KOPT-K1 (cell line): ENCODE results near the gene ADRA2B.

Experiments used
- H3K27ac ChIP-seq: fragments of 200-600 bp; sonication (generic); 2 replicates; pipeline ENCODE4 v1.5.1; 2016; ENCODE audit warnings: antibody characterized with exemption, mild to moderate bottlenecking, low read depth, low read length; ENCODE audit not compliant: poor library complexity, severe bottlenecking
- H3K36me3 ChIP-seq: fragments of 200-600 bp; sonication (generic); 2 replicates; pipeline ENCODE4 v1.5.1; 2017; ENCODE audit warnings: antibody characterized with exemption, mild to moderate bottlenecking, low read length, moderate library complexity; ENCODE audit not compliant: insufficient read depth
- H3K9me3 ChIP-seq: fragments of 200-600 bp; sonication (generic); 2 replicates; pipeline ENCODE4 v1.5.1; 2017; ENCODE audit warnings: antibody characterized with exemption, low read length, mild to moderate bottlenecking; ENCODE audit not compliant: insufficient read depth, poor library complexity, severe bottlenecking

The ADRA2B gene

DNA sequence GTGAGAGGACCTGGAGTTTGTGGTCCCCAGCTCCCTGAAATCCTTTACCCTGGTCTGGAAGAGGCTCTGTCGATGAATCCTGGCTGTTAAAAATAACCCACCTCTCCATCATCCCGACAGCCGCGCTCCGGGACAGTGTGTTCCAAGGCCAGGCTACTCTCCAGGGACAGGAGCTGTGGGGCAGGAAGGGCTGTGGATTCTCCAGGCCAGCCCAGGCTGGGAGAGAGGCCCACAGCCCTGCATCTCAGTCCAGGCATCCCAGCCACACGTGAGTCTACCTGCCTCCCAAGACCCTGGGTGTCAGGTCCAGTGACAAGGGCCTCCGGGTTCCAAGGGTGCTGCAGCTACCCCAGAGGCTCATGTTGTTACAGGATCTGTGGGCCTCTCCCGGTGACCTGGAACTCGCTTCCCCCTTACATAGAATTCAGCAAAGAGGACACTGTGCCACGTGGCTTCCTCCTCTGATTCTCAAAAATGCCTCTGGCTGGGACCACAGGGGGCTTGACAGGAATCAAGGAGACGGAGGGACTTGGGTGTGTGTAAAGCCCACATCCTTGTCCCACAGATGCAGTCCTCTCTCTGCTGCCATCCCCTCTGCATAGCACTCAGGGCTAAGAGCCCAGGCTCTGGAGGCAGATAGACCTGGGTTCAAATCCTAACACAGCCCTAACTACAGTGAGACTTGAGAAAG is 17.3 kb downstream of the ADRA2B start:
- Histone ChIP-seq H3K9me3 (no peaks in the 10 kb centered on the region), H3K36me3 (no peaks in the 10 kb centered on the region), H3K27ac (no peak overlapping the region)

DNA sequence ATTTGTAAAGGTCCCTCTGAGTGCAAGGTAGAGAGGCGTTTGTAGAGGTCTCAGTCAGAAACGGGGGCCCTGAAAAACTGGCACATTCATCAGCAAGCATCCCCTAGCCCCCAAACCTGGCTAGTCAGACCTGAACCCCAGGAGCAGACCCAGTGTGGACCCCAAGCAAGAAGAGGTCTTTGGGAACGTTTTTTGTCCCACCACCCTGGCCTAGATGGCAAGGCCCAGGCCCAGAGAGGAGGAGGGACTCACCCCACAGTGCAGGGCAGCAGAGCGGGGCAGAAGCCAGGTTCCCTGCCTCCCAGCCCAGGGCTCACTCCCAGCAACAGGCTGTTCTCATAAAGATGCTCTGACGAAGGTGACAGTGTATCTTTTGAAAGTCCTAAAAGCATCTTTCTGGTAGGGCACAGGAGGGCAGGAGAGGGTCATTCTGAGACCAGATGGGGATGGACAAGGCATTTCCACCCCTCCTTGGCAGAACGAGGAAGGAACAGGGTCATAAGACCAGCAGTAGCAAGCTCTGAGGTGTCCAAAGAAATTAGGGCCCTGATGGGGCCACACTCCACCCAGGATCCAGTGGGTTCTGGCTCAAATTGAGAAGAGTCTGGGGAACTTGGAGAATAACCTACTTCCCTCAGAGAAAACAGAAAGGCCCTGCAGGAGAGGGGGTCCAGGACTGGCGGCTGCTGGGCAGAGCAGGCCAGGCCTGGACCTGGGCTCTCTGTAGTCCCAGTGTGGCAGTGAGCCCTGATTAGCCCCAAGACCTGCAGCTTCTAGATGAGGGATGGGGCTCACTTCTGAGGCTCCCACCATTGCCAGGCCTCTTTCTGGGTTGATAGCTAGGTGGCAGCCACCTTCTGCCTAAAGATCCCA is 18.2 kb downstream of the ADRA2B start:
- no peaks in the 10 kb centered on the region for H3K36me3 ChIP-seq

DNA sequence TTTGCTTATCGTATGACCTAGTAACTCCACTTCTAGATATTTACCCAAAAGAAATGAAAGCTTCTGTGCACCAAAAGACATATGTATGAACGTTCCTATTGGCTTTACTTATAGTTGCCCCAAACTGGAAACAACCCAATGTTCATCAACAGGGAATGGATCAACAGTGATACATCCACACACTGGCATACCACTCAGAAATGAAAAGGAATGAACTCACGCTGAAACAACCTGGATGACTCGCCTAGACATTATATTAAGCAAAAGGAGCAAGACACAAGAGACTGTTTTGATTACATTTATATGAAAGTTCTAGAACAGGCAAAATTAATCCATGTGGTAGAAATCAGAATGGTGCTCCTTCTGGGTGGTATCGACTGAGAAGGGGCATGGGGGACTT is 18.9 kb downstream of the ADRA2B start:
- Histone ChIP-seq H3K27ac (no peak overlapping the region), H3K36me3 (no peaks in the 10 kb centered on the region), H3K9me3 (no peaks in the 10 kb centered on the region)

More for the DNA sequence above, 18.2 kb downstream of the ADRA2B start:
- Histone ChIP-seq H3K27ac (no peak overlapping the region), H3K9me3 (no peaks in the 10 kb centered on the region)

DNA sequence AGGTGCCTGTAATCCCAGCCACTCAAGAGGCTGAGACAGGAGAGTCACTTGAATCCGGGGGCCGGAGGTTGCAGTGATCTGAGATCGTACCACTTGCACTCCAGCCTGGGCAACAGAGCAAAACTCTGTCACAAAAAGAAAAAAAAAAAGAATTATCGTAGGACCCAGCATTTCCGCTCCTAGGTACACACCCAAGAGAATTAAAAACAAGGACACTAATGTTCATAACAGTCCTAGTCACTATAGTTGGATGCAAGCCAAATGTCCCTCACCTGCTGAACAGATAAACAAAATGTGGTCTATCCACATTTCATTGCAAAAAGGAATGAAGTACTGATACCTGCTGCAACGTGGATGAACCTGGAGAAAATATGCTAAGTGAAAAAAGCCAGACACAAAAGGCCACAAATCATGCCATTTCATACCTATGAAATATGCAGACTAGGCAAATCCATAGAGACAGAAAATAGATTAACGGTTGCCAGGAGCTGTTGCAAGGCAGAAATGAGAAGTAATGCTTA is 21.2 kb downstream of the ADRA2B start:
- H3K9me3 ChIP-seq, result no peaks in the 10 kb centered on the region
- no peaks in the 10 kb centered on the region for H3K36me3 ChIP-seq
- no peak overlapping the region for H3K27ac ChIP-seq

- Histone ChIP-seq H3K27ac (no peak overlapping the region), H3K36me3 (no peaks in the 10 kb centered on the region), H3K9me3 (no peaks in the 10 kb centered on the region)
Observed at GRCh38 chr2:96093528-96093927, 22.8 kb downstream of the ADRA2B start.

- no peak overlapping the region for H3K27ac ChIP-seq
- no peaks in the 10 kb centered on the region for H3K36me3 ChIP-seq
Observed at GRCh38 chr2:96092951-96093350, 23.4 kb downstream of the ADRA2B start.

DNA sequence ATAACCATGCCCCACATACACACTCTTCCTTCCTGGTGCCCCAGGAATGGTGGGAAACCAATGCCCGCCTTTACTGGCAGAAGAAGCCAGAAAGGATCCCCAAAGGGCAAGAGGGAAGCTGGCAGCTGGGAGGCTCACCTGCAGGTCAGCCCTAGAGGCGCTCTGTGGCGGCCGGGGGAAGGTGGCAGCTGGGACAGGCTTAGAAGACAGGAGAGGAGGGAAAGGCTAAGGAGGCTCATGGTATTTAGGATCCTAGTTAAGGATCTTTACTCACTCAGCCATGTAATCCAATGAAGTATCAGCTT is 23.8 kb downstream of the ADRA2B start:
- Histone ChIP-seq H3K27ac (no peak overlapping the region), H3K9me3 (no peaks in the 10 kb centered on the region), H3K36me3 (no peaks in the 10 kb centered on the region)

More at GRCh38 chr2:96092951-96093350, 23.4 kb downstream of the ADRA2B start:
- H3K9me3 ChIP-seq, result no peaks in the 10 kb centered on the region

DNA sequence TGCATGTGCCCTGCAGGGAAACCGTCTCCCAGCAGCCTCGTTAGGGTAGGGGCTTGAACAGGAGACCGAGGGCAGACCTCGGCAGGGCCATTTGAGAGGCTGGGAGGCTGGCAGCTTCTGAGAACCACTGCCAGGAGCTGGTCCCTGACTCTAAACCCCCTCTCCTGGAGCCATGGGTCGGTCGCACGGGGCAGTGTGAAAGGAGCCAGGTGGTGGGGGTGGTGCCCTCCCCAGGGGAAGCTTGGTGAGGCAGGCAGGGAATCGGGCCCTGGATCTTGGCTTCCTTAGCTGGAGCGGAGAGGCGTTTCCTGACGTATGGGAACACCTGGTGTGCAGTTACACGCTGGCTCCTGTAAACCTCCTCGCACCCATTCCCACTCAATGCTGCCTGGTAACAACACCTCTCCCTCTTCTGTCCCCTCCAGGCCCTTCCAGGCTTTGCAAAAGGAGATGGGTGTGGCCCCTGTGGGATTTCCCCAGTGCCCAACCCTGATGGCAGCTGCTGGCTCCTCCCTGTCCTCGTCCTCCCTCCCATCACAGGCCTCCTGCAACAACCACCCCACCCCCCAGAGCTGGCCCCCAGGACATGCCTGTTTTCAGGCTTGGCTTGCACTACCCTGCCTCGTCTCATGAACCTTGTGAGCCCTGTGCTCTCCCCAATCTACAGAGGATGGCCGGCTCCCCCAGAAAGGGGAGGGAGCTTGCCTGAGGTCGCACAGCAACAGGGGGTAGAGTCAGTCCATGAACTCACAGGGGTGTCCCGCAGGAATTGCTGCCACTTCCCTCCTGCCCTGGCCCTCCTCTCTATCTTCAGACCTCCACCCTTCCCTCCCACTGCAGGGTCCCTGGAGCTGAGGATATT is 24.4 kb downstream of the ADRA2B start:
- peaks cover under 1% of the 10 kb centered on the region for H3K9me3 ChIP-seq
- no peaks in the 10 kb centered on the region for H3K36me3 ChIP-seq
- H3K27ac ChIP-seq, result no peak overlapping the region

- no peak overlapping the region for H3K27ac ChIP-seq
- H3K9me3 ChIP-seq, result peaks cover 8% of the 10 kb centered on the region
Observed at GRCh38 chr2:96091141-96091710, 25.1 kb downstream of the ADRA2B start.

GRCh38 chr2:96090196-96090926 is 26.0 kb downstream of the ADRA2B start:
- no peak overlapping the region for H3K27ac ChIP-seq
- peaks cover 9% of the 10 kb centered on the region for H3K9me3 ChIP-seq
- no peaks in the 10 kb centered on the region for H3K36me3 ChIP-seq

More at GRCh38 chr2:96091141-96091710, 25.1 kb downstream of the ADRA2B start:
- H3K36me3 ChIP-seq, result no peaks in the 10 kb centered on the region

- Histone ChIP-seq H3K9me3 (peaks cover 9% of the 10 kb centered on the region), H3K27ac (no peak overlapping the region), H3K36me3 (no peaks in the 10 kb centered on the region)
Observed at GRCh38 chr2:96089356-96090195, 26.8 kb downstream of the ADRA2B start.

GRCh38 chr2:96088340-96089335 is 27.7 kb downstream of the ADRA2B start:
- H3K9me3 ChIP-seq, result peaks cover 9% of the 10 kb centered on the region
- H3K36me3 ChIP-seq, result no peaks in the 10 kb centered on the region
- H3K27ac ChIP-seq, result no peak overlapping the region
